AG09309 (cell line): ENCODE measurements around the gene TFDP2.

Experiments used
- DNase-seq: peaks from one replicate; pipeline ENCODE4 v3.0.0-alpha.2; 2010; ENCODE audit warnings: low read depth
- H3K4me3 ChIP-seq: 2 replicates; pipeline ENCODE4 v1.5.1; 2011; ENCODE audit warnings: mild to moderate bottlenecking, low read depth, low read length, moderate library complexity; ENCODE audit not compliant: control insufficient read depth
- TF ChIP-seq, protein P1 (sequence below): IDR thresholded peaks from 2 replicates; pipeline ENCODE4 v1.5.1; 2011; ENCODE audit warnings: mild to moderate bottlenecking, low read depth, low read length, inconsistent platforms; ENCODE audit not compliant: insufficient read depth, control insufficient read depth; ENCODE audit errors: missing control alignments

Gene TFDP2

DNA sequence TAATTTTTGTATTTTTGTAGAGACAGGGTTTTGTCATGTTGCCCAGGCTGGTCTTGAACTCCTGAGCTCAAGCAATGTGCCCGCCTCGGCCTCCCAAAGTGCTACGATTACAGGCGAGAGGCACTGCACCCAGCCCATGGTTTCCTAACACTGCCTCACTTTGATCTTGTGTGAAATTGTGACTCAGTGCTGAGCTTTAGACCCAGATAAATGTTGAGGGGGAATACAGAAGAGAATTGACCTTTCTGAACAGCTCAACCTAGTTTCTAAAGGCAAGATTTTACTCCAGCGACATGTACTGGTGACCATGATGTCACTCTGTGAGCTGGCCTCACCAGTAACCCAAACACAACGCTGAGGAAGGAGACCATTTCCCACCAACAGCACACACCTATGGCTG, 199.4 kb downstream of the TFDP2 start:
- TF ChIP-seq, protein P1, sequence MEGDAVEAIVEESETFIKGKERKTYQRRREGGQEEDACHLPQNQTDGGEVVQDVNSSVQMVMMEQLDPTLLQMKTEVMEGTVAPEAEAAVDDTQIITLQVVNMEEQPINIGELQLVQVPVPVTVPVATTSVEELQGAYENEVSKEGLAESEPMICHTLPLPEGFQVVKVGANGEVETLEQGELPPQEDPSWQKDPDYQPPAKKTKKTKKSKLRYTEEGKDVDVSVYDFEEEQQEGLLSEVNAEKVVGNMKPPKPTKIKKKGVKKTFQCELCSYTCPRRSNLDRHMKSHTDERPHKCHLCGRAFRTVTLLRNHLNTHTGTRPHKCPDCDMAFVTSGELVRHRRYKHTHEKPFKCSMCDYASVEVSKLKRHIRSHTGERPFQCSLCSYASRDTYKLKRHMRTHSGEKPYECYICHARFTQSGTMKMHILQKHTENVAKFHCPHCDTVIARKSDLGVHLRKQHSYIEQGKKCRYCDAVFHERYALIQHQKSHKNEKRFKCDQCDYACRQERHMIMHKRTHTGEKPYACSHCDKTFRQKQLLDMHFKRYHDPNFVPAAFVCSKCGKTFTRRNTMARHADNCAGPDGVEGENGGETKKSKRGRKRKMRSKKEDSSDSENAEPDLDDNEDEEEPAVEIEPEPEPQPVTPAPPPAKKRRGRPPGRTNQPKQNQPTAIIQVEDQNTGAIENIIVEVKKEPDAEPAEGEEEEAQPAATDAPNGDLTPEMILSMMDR, result no peak
- no peak for DNase-seq
- H3K4me3 ChIP-seq, result no peak overlapping the region

DNA sequence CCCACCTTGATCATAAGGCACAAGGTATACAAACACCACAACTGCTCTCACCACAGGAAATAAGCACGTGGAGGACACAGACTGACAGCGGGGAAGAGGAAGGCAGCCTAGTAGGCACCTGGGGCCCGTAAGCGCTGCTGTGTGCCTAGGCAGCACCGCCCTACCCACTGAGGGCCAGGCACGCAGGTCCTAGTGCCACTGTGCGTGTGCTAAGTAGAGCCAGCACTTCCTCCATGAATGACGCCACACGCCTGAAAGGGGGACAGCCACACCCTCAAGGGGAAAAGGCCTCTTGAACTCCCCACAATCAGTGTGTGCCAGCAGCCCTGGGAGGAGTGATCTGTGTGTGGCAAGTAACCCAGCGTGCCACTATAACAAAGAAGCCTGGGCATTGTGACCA, 199.9 kb downstream of the TFDP2 start:
- TF ChIP-seq, protein P1, result no peak
- DNase-seq, result no peak
- no peak overlapping the region for H3K4me3 ChIP-seq

- TF ChIP-seq, protein P1, result no peak
- H3K4me3 ChIP-seq, result no peak overlapping the region
- DNase-seq, result no peak
Measured at GRCh38 chr3:141945726-141946485, 203.4 kb downstream of the TFDP2 start.

GRCh38 chr3:141942006-141942405, 207.3 kb downstream of the TFDP2 start:
- no peak for DNase-seq
- TF ChIP-seq, protein P1, result no peak
- H3K4me3 ChIP-seq, result no peak overlapping the region

GRCh38 chr3:141941093-141941492, 208.3 kb downstream of the TFDP2 start:
- DNase-seq, result no peak
- TF ChIP-seq, protein P1, result no peak
- no peak overlapping the region for H3K4me3 ChIP-seq

- TF ChIP-seq, protein P1, result no peak
- no peak overlapping the region for H3K4me3 ChIP-seq
- peak; percentile 54 for DNase-seq
Measured at GRCh38 chr3:141940194-141940776, 209.1 kb downstream of the TFDP2 start.

- no peak for DNase-seq
- TF ChIP-seq, protein P1, result no peak
- no peak overlapping the region for H3K4me3 ChIP-seq
Measured at GRCh38 chr3:141939759-141940158, 209.6 kb downstream of the TFDP2 start.
